ENCODE results near the gene CEP164. TPM values are rescaled to one million over a fixed set of nuclear protein-coding genes. Genes with fewer than 3 reads are reported as not detected.

CEP164 gene
- polyA plus RNA-seq, 1 donor from 2014 or later: 27.4 TPM

- no peaks in the 10 kb centered on the region for H3K79me2 ChIP-seq (replicated peaks; ENCODE audit: insufficient read depth, low read length)
- H3K27ac ChIP-seq (ENCODE audit: low read length): no peak overlapping the region
Observed at GRCh38 chr11:117439256-117439655, 111.6 kb downstream of the CEP164 start.

GRCh38 chr11:117440258-117440657 is 112.6 kb downstream of the CEP164 start:
- Histone ChIP-seq H3K9ac (ENCODE audit: low read length) (no peak overlapping the region), H3K27ac (ENCODE audit: low read length) (no peak overlapping the region), H3K36me3 (ENCODE audit: insufficient read depth, low read length) (no peaks in the 10 kb centered on the region), H3K79me2 (replicated peaks; ENCODE audit: insufficient read depth, low read length) (no peaks in the 10 kb centered on the region), H3K9me2 (ENCODE audit: insufficient read depth, low read length) (no peaks in the 10 kb centered on the region), H3F3A (ENCODE audit: insufficient read depth, low read length, poor library complexity, severe bottlenecking) (no peaks in the 10 kb centered on the region), H3K9me3 (ENCODE audit: low read length) (no peaks in the 10 kb centered on the region), H3K27me3 (ENCODE audit: insufficient read depth, low read depth, low read length) (no peaks in the 10 kb centered on the region), H3K4me3 (ENCODE audit: low read length) (no peak overlapping the region), H3K4me2 (ENCODE audit: low read length) (no peak overlapping the region), H2AFZ (ENCODE audit: low read depth, low read length) (no peak overlapping the region), H4K20me1 (ENCODE audit: insufficient read depth) (no peaks in the 10 kb centered on the region)
- no peak for TF ChIP-seq REST (IDR thresholded peaks at IDR 0.05; ENCODE audit: borderline replicate concordance)
- no peak for TF ChIP-seq SMC3 (conservative IDR thresholded peaks at IDR 0.05; ENCODE audit: poor library complexity)
- no peak for TF ChIP-seq TAF1 (IDR thresholded peaks at IDR 0.05; ENCODE audit: low read depth)
- no peak for TF ChIP-seq RAD21 (conservative IDR thresholded peaks at IDR 0.05)
- TF ChIP-seq POLR2AphosphoS5 (IDR thresholded peaks at IDR 0.05): no peak
- no peak for TF ChIP-seq CTCF (IDR thresholded peaks at IDR 0.05; ENCODE audit: poor library complexity, severe bottlenecking)
- TF ChIP-seq MXI1 (conservative IDR thresholded peaks at IDR 0.05; ENCODE audit: poor library complexity, severe bottlenecking): no peak
- TF ChIP-seq EP300 (conservative IDR thresholded peaks at IDR 0.05; ENCODE audit: poor library complexity, severe bottlenecking): no peak
- no peak for TF ChIP-seq EZH2 (IDR thresholded peaks at IDR 0.05; ENCODE audit: borderline replicate concordance, insufficient read depth, low read length, poor library complexity, severe bottlenecking)

More at GRCh38 chr11:117439256-117439655, 111.6 kb downstream of the CEP164 start:
- TF ChIP-seq RAD21 (conservative IDR thresholded peaks at IDR 0.05): no peak
- TF ChIP-seq EZH2 (IDR thresholded peaks at IDR 0.05; ENCODE audit: borderline replicate concordance, insufficient read depth, low read length, poor library complexity, severe bottlenecking): no peak
- TF ChIP-seq POLR2AphosphoS5 (IDR thresholded peaks at IDR 0.05): no peak
- no peaks in the 10 kb centered on the region for H3F3A ChIP-seq (ENCODE audit: insufficient read depth, low read length, poor library complexity, severe bottlenecking)
- no peak overlapping the region for H3K4me2 ChIP-seq (ENCODE audit: low read length)
- no peaks in the 10 kb centered on the region for H4K20me1 ChIP-seq (ENCODE audit: insufficient read depth)
- H3K36me3 ChIP-seq (ENCODE audit: insufficient read depth, low read length): no peaks in the 10 kb centered on the region
- no peak overlapping the region for H3K9ac ChIP-seq (ENCODE audit: low read length)
- no peak overlapping the region for H3K4me3 ChIP-seq (ENCODE audit: low read length)
- no peaks in the 10 kb centered on the region for H3K9me2 ChIP-seq (ENCODE audit: insufficient read depth, low read length)
- H3K27me3 ChIP-seq (ENCODE audit: insufficient read depth, low read depth, low read length): no peaks in the 10 kb centered on the region
- no peak overlapping the region for H2AFZ ChIP-seq (ENCODE audit: low read depth, low read length)
- no peaks in the 10 kb centered on the region for H3K9me3 ChIP-seq (ENCODE audit: low read length)
